Upper lobe of left lung (tissue), 4 donors: ENCODE measurements around the gene SLC16A3.

Experiments
- EP300 ChIP-seq, 4 donors: sonication (generic); formaldehyde crosslinking; IDR thresholded peaks; one replicate each; pipeline ENCODE4 v1.5.1; 2017; ENCODE audit warnings: antibody characterized with exemption in 4 of 4, control low read depth in 2 of 4
- POLR2A ChIP-seq, 4 donors: fragments of 450-650 bp; IDR thresholded peaks; one replicate each; pipeline ENCODE4 v1.5.1; 2016 to 2017; ENCODE audit warnings: antibody characterized with exemption in 4 of 4, mild to moderate bottlenecking in 2 of 4
- TF ChIP-seq, protein P1 (sequence below), 6 experiments: fragments of 450-650 bp in 4 of 6; fragments of 200-600 bp in 2 of 6; sonication (generic) in 2 of 6; IDR thresholded peaks; one replicate each; pipeline ENCODE4 v1.5.1; 2016 to 2019; ENCODE audit warnings: antibody characterized with exemption in 6 of 6

DNA sequence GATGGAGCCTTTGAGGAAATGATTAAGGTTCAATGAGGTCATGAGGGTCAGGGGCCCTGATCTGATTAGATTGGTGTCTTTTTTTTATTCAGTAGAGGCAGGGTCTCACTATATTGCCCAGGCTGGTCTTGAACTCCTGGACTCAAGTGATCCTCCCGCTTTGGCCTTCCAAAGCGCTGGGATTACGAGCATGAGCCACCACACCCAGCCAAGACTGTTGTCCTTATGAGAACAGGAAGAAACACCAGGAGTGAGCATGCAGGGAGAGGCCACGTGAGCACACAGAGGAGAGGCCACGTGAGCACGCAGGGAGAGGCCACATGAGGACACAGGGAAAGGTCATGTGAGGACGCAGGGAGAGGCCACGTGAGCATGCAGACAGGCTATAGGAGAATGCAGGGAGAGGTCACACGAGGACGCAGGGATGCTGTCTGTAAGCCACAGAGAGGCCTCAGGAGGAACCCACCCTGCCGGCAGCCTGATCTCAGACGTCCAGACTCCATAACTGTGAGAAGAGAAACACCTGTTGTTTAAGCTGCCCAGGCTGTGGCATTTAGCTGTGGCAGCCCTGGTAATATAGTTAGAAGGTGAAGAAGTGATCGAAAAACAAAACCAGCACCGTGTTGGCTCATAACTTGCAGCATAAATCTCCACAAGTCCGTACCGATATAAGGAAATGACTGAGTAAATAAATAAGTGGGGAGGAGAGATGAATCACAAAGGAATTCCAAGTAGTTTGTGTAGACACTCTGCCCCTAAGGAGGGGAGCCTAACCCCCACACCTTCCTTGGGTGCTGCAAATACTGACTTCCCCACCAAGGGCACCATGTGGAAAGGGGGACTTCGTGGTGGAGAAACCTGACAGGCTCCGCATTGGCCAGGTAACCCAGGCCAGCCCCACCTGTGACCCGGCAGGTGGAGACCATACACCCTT lies 59.3 kb downstream of the SLC16A3 start:
- TF ChIP-seq EP300 (IDR thresholded peaks at IDR 0.05) (peak in 2 of 4 donors; percentile 74 to 95), POLR2A (IDR thresholded peaks at IDR 0.05) (peak in 1 of 4 donors; percentile 59)
- TF ChIP-seq, protein P1, sequence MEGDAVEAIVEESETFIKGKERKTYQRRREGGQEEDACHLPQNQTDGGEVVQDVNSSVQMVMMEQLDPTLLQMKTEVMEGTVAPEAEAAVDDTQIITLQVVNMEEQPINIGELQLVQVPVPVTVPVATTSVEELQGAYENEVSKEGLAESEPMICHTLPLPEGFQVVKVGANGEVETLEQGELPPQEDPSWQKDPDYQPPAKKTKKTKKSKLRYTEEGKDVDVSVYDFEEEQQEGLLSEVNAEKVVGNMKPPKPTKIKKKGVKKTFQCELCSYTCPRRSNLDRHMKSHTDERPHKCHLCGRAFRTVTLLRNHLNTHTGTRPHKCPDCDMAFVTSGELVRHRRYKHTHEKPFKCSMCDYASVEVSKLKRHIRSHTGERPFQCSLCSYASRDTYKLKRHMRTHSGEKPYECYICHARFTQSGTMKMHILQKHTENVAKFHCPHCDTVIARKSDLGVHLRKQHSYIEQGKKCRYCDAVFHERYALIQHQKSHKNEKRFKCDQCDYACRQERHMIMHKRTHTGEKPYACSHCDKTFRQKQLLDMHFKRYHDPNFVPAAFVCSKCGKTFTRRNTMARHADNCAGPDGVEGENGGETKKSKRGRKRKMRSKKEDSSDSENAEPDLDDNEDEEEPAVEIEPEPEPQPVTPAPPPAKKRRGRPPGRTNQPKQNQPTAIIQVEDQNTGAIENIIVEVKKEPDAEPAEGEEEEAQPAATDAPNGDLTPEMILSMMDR (IDR thresholded peaks at IDR 0.05): no peak
